ENCODE measurements around the gene ACCS. TPM values are rescaled to one million over a fixed set of nuclear protein-coding genes. Genes with fewer than 3 reads are reported as not detected.

ACCS gene
- total and polyA plus RNA-seq, 9 of the 15 experiments (the other 6 are each of a cell fraction or from before 2014, with no cell fraction given) = 4.2 to 25.9 (median 16.3) TPM

- TF ChIP-seq MXI1 (IDR thresholded peaks at IDR 0.05; ENCODE audit: low read depth, low read length) = no peak; the same call in 1 of the 2 replicates
- peak; percentile 96 for TF ChIP-seq HNRNPL (IDR thresholded peaks at IDR 0.05; ENCODE audit: low read depth, low read length)
- TF ChIP-seq USF1 (CRISPR knock-in tag; IDR thresholded peaks at IDR 0.05) = peak; percentile 96
- TF ChIP-seq NR2C2 (CRISPR knock-in tag; IDR thresholded peaks at IDR 0.05) = peak; percentile 39; the same call in 1 of the 2 replicates
- peak; percentile 33; the same call in 1 of the 2 replicates for TF ChIP-seq NR2C2 (tag; IDR thresholded peaks at IDR 0.05)
- TF ChIP-seq HOXB6 (CRISPR knock-in tag; IDR thresholded peaks at IDR 0.05; ENCODE audit: borderline replicate concordance) = no peak
- TF ChIP-seq ZNF347 (CRISPR knock-in tag; IDR thresholded peaks at IDR 0.05; ENCODE audit: low read depth) = no peak
- peak; percentile 43; the same call in 1 of the 2 replicates for TF ChIP-seq AFF4 (CRISPR knock-in tag; IDR thresholded peaks at IDR 0.05)
- peak; percentile 72; the same call in 1 of the 2 replicates for TF ChIP-seq ZNF589 (CRISPR knock-in tag; IDR thresholded peaks at IDR 0.05; ENCODE audit: low read depth)
- peak; percentile 25; the same call in 1 of the 2 replicates for TF ChIP-seq TCF3 (CRISPR knock-in tag; IDR thresholded peaks at IDR 0.05)
- no peak for TF ChIP-seq TFAM (CRISPR knock-in tag; conservative IDR thresholded peaks at IDR 0.05)
- TF ChIP-seq HMG20B (CRISPR knock-in tag; IDR thresholded peaks at IDR 0.05) = no peak
- no peak for TF ChIP-seq BRF1 (IDR thresholded peaks at IDR 0.05; ENCODE audit: borderline replicate concordance, extremely low read depth, insufficient read length)
- TF ChIP-seq MCM5 (IDR thresholded peaks at IDR 0.05; ENCODE audit: low read depth) = no peak
- TF ChIP-seq RAD21 (CRISPR knock-in tag; conservative IDR thresholded peaks at IDR 0.05 in 1 of 2, IDR thresholded peaks at IDR 0.05 in 1 of 2) = 0 out of 4 replicates have a peak, but pooled peaks of 1 of the 2 experiments have one; percentile 18
- no peak for TF ChIP-seq ZSCAN29 (IDR thresholded peaks at IDR 0.05)
- no peak for TF ChIP-seq COPS2 (conservative IDR thresholded peaks at IDR 0.05)
- TF ChIP-seq HDAC8 (tag; IDR thresholded peaks at IDR 0.05) = peak; percentile 80; the same call in 1 of the 2 replicates
- peak; percentile 65; the same call in 1 of the 2 replicates for TF ChIP-seq PML (IDR thresholded peaks at IDR 0.05; ENCODE audit: low read length)
- TF ChIP-seq STAT6 (CRISPR knock-in tag; IDR thresholded peaks at IDR 0.05) = no peak; the same call in 1 of the 2 replicates
These were observed at the start of gene ACCS (continued) for GRCh38 chr11:44065841-44066731.
